AG09319 (cell line): ENCODE results near the gene MAD1L1.

Experiments used
- DNase-seq: peaks from one replicate; pipeline ENCODE4 v3.0.0-alpha.2; 2010; ENCODE audit warnings: low read depth; ENCODE audit errors: extremely low read depth
- TF ChIP-seq, protein P1 (sequence below): IDR thresholded peaks from 2 replicates; pipeline ENCODE4 v1.5.1; 2011; ENCODE audit warnings: low read depth, mild to moderate bottlenecking, inconsistent platforms, low read length, moderate library complexity

MAD1L1 gene

DNA sequence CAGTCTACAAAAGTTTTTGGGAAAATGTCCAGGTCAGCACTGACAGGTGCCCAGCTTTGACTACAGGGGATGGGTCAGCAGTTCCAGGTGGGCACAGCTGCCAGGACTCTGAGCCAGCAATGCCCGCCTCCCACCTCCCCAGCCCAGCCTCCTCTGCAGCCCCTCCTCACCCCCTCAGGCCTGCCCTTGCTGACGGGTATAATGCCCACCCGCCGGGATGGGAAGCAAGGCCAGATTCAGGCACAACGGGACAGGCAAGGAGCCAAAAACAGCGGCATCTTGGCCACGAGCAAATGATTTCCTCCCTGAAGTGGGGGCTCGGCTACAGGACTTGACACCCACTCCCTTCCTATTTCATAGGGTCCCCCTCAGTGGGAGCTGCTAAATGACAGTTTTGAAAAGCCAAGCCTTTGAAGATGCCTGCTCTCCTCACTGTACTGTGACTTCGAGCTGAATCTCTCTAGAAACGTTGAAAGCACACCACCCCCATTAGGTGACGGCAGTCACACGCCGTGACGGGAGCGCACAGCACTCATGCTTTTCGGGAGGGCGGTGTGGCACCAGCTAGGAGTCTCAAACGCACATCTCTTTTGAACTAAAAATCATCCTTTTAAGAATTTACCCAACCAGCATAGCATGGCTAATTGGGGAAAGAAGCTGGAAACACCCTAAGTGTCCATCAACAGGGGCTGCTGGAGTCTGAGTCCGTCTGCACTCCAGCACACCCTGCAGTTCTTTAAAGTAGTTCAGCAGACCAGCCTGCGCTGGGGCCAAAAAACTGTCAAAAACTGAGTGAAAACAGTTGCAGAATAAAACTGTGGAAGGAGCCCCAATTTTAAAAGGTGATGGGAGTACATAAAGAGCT, 29.6 kb downstream of the MAD1L1 start:
- no peak for DNase-seq
- TF ChIP-seq, protein P1, sequence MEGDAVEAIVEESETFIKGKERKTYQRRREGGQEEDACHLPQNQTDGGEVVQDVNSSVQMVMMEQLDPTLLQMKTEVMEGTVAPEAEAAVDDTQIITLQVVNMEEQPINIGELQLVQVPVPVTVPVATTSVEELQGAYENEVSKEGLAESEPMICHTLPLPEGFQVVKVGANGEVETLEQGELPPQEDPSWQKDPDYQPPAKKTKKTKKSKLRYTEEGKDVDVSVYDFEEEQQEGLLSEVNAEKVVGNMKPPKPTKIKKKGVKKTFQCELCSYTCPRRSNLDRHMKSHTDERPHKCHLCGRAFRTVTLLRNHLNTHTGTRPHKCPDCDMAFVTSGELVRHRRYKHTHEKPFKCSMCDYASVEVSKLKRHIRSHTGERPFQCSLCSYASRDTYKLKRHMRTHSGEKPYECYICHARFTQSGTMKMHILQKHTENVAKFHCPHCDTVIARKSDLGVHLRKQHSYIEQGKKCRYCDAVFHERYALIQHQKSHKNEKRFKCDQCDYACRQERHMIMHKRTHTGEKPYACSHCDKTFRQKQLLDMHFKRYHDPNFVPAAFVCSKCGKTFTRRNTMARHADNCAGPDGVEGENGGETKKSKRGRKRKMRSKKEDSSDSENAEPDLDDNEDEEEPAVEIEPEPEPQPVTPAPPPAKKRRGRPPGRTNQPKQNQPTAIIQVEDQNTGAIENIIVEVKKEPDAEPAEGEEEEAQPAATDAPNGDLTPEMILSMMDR: no peak

DNA sequence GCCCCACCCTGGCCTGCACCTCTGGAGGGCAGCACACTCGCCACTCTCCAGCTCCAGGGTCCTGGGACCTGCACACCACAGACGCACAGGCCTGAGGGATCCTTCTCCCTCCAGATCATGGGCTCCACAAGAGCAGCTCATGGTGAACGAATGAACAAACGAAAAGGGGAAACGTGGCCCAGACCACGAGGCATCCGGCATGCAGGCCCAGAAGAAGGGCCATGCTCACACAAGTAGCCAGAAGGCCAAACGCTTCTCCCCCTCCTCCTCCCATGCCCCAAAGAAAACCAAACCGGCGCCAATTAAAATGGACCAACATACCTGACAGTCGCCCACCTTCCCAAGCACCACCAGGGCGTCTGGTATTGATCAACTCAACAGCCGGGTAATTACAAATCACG, 30.4 kb downstream of the MAD1L1 start:
- TF ChIP-seq, protein P1: no peak
- no peak for DNase-seq

DNA sequence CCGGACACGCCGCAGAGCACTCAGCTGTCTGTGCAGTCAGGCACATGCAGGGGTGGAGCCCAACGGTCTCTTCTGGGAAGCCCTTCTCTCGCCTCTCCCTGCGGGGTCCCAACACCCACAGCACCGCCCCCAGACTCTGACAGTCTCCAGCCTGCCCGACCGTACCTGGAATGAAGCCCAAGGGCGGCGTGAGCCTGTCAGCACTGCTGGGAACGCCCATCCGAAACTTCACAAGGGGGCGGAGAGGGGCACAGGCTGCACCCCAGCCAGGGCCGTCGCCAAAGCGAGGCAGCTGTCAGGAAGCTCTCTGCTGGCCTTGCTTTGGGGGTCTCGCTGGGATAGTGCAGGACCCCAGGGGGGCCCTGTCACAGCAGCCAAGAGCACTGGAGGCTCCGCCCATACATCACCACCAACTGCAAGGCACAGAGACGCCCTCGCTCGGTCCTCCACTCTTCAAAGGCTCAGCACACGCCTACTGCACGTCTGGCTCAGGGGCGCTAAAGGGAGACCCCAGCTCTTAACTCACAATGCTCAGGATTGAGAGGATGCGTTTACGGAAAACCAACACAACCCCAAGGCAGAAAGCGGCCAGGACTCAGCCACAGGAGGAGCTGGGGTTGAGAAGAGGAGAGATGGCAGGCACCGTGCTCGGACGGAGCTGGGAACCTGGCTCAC, 30.9 kb downstream of the MAD1L1 start:
- no peak for DNase-seq
- TF ChIP-seq, protein P1: no peak

DNA sequence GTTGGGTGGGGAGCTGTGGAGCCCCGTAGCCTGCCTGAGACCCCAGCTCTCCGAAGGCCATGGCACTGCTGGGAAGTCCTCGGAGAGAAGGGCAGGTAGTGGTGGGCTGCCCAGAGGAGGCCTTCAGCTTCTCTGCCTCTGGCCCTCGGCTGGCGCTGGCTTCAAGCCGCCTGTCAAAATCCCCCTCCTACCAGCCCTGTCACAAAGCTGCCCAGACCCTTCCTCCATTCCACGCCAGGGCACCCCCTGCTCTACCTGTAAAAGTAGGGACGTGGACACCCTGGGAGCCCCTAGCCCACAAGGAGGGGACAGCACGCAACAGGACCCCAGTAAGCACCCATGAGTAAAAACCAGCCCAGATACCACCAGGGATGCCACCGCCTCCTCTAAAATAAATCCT, 31.6 kb downstream of the MAD1L1 start:
- TF ChIP-seq, protein P1: no peak
- DNase-seq: no peak

DNA sequence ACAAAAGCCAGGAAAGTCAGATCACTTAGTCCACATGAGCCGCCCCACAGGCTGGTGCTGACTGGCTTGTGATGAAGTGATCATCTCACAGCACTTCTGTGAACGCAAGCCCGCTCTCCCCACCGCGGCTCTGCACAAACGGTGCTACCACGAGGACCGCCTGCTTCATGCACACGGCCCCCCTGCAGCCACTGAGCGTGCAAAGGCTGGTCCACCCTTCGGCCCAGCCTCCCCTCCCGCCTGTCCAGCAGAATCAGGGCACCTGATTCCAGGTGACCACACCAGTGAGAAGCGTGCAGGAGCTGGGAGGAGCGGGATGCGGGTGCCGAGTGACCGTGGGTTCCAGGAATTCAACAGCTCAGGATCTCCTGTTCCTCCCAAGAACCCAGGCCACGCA, 32.2 kb downstream of the MAD1L1 start:
- TF ChIP-seq, protein P1: no peak
- no peak for DNase-seq

DNA sequence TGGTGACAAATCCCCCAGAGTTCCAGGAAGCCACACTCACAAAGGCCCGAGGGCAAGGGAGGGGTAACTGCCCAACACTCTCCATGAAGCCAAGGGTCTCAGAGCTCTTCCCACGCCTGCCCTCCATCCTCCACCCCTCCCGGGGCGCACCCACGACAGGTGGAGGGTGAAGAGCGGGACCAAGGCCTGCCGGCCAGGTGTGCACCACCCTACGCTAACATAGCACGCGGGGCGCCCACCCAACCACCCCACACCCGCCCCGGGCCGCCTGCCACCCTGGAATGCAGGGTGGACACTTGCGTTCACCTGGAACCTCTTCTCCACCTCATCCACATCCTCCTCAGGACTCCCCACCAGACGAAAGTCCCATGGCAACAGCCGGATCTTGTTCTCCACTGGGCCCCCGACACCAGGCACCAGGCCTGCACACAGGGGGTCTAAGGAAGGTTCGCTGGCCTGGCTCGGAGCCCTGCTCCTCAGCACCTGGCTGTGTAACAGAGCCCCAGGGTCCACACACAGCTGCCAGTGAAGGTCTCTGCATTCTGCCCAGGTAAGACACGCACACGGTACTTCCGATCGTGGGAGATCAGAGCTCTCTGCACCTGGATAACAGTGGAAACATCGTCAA, 32.7 kb downstream of the MAD1L1 start:
- DNase-seq: no peak
- TF ChIP-seq, protein P1: no peak

DNA sequence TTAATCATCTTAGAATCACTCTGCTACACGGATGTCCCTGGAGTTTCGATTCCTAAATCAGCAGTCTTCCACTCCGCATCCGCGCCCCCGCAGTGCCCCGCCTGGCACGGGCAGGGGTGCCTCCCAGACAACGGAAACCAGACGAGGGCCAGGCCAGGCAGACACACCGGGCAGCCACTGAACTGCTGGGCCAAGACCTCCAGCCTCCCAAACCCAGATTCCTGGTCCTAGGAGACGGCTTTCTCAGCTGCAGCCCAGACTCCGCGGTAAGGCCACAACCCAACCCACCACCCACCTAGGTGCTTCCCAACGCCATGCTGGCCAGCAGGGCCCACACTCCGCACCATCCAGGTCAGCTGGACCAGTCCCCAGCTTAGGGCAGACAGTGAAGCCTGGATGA, 33.2 kb downstream of the MAD1L1 start:
- TF ChIP-seq, protein P1: no peak
- DNase-seq: no peak
